Keratinocyte (primary cell): ENCODE measurements around the gene WDR27. TPM values are rescaled to one million over a fixed set of nuclear protein-coding genes. Genes with fewer than 3 reads are reported as not detected.

Experiments
- DNase-seq: peaks from one replicate; pipeline ENCODE4 v3.0.0-alpha.2; 2011; ENCODE audit warnings: low read depth, missing footprints, low spot score
- FAIRE-seq: peaks from 2 replicates; lab custom pipeline; 2011; peaks lifted over from hg19 to GRCh38; lab: Jason Lieb, UNC
- H2AFZ ChIP-seq: 2 replicates; pipeline ENCODE4 v1.6.0; 2012; ENCODE audit warnings: low read length, control low read depth, inconsistent platforms; ENCODE audit not compliant: control insufficient read depth
- H3K27ac ChIP-seq: 2 replicates; pipeline ENCODE4 v1.5.1; 2011; ENCODE audit warnings: low read length; ENCODE audit not compliant: control insufficient read depth, insufficient read depth
- H3K27me3 ChIP-seq: 3 replicates; pipeline ENCODE4 v1.6.0; 2011; ENCODE audit warnings: low read length; ENCODE audit not compliant: control insufficient read depth, insufficient read depth; ENCODE audit errors: extremely low read depth
- H3K36me3 ChIP-seq, 2 experiments: 2 replicates in 1 of 2; 3 replicates in 1 of 2; pipeline ENCODE4 v1.5.1; 2011; ENCODE audit warnings: low read length in 2 of 2, mild to moderate bottlenecking in 1 of 2; ENCODE audit not compliant: control insufficient read depth in 2 of 2, insufficient read depth in 2 of 2; ENCODE audit errors: extremely low read depth in 1 of 2
- H3K4me1 ChIP-seq: 3 replicates; pipeline ENCODE4 v1.5.1; 2011; ENCODE audit warnings: low read length; ENCODE audit not compliant: control insufficient read depth, insufficient read depth; ENCODE audit errors: extremely low read depth
- H3K4me2 ChIP-seq: 3 replicates; pipeline ENCODE4 v1.6.0; 2011; ENCODE audit warnings: low read depth, low read length; ENCODE audit not compliant: control insufficient read depth, insufficient read depth; ENCODE audit errors: extremely low read depth
- H3K4me3 ChIP-seq, 3 experiments: fragments of 200-600 bp in 1 of 3; sonication (generic) in 1 of 3; 2 replicates in 2 of 3; 3 replicates in 1 of 3; pipeline ENCODE4 v1.5.1; 2011 to 2016; ENCODE audit warnings: low read length in 3 of 3, mild to moderate bottlenecking in 3 of 3, control low read depth in 2 of 3, inconsistent platforms in 1 of 3, low read depth in 1 of 3, mixed read lengths in 1 of 3, mixed run types in 1 of 3, moderate library complexity in 1 of 3; ENCODE audit not compliant: control insufficient read depth in 2 of 3, insufficient read depth in 2 of 3; ENCODE audit errors: extremely low read depth in 1 of 3
- H3K79me2 ChIP-seq: 2 replicates; pipeline ENCODE4 v1.6.0; 2012; ENCODE audit warnings: low read length; ENCODE audit not compliant: control insufficient read depth, insufficient read depth
- H3K9ac ChIP-seq: 3 replicates; pipeline ENCODE4 v1.6.0; 2011; ENCODE audit warnings: low read length; ENCODE audit not compliant: control insufficient read depth, insufficient read depth; ENCODE audit errors: extremely low read depth
- H3K9me1 ChIP-seq: 3 replicates; pipeline ENCODE4 v1.6.0; 2011; ENCODE audit warnings: low read length; ENCODE audit not compliant: control insufficient read depth, insufficient read depth; ENCODE audit errors: extremely low read depth
- H3K9me3 ChIP-seq: 2 replicates; pipeline ENCODE4 v1.5.1; 2012; ENCODE audit warnings: low read depth, low read length; ENCODE audit not compliant: control insufficient read depth
- H4K20me1 ChIP-seq: 3 replicates; pipeline ENCODE4 v1.6.0; 2011; ENCODE audit warnings: low read length; ENCODE audit not compliant: control insufficient read depth, insufficient read depth; ENCODE audit errors: extremely low read depth
- CTCF ChIP-seq, 3 experiments: IDR thresholded peaks in 1 of 3; conservative IDR thresholded peaks in 1 of 3; optimal IDR thresholded peaks in 1 of 3; 2 replicates in 2 of 3; 3 replicates in 1 of 3; pipeline versions ENCODE3 to v1.5.1; 2011; ENCODE audit warnings: low read length in 3 of 3, mild to moderate bottlenecking in 3 of 3, moderate library complexity in 2 of 3, control low read depth in 1 of 3, inconsistent platforms in 1 of 3; ENCODE audit not compliant: insufficient read depth in 2 of 3; ENCODE audit errors: extremely low read depth in 1 of 3
- EZH2 ChIP-seq: IDR thresholded peaks from one replicate; pipeline ENCODE4 v1.6.1; 2012; ENCODE audit warnings: inconsistent platforms, mild to moderate bottlenecking, low read length, moderate library complexity
- dilution Hi-C: fragments of 300-500 bp; cut with MboI; formaldehyde crosslinking; loops from one replicate; pipeline ENCODE4 v1.7.0; 2020; ENCODE audit warnings: low sequenced_read_pairs; ENCODE audit not compliant: extremely low pct_ligation_motif_present
- polyA plus RNA-seq, 5 experiments: library from polyadenylated mRNA; depleted of rRNA in 3 of 5; stranded (reverse) in 3 of 5; stranded (forward) in 1 of 5; unstranded in 1 of 5; fragments of >200 nt; gene quantifications; 1 replicate in 1 of 5; 2 replicates in 3 of 5; 3 replicates in 1 of 5; pipeline versions ENCODE4 v1.2.1 to v1.2.3, GENCODE V29; 2011 to 2012; ENCODE audit warnings: missing spikeins in 2 of 5, low read depth in 1 of 5, low replicate concordance in 1 of 5

WDR27 gene
- polyA plus RNA-seq, 1 donor (not counting 4 experiments of a cell fraction or from before 2014, with no cell fraction given), result 17.8 TPM

- H3K9me3 ChIP-seq, result no peaks in the 10 kb centered on the region
- peaks cover 6% of the 10 kb centered on the region for H3K79me2 ChIP-seq
- H3K27me3 ChIP-seq, result no peaks in the 10 kb centered on the region
- no peaks in the 10 kb centered on the region for H3K36me3 ChIP-seq
- no peaks in the 10 kb centered on the region for H3K9me1 ChIP-seq
- no peak overlapping the region for H3K9ac ChIP-seq
- H3K4me1 ChIP-seq, result peaks cover 6% of the 10 kb centered on the region
- dilution Hi-C loops, result no loop called here
- no peaks in the 10 kb centered on the region for H4K20me1 ChIP-seq
- FAIRE-seq (no peak), DNase-seq (no peak)
- no peak overlapping the region for H3K4me2 ChIP-seq
- TF ChIP-seq EZH2 (no peak), CTCF (optimal IDR thresholded peaks at IDR 0.05 in 1 of 3, IDR thresholded peaks at IDR 0.05 in 1 of 3, conservative IDR thresholded peaks at IDR 0.05 in 1 of 3; ENCODE audit: extremely low read depth in 1 of 3, insufficient read depth in 2 of 3, low read length in 3 of 3) (no peak)
- H3K27ac ChIP-seq, result no peak overlapping the region
- no peak overlapping the region for H3K4me3 ChIP-seq
- no peak overlapping the region for H2AFZ ChIP-seq
Measured at GRCh38 chr6:169745405-169745804, 43.6 kb upstream of the WDR27 start.

- H3K27me3 ChIP-seq, result no peaks in the 10 kb centered on the region
- dilution Hi-C loops, result no loop called here
- H3K36me3 ChIP-seq, result no peaks in the 10 kb centered on the region
- H4K20me1 ChIP-seq, result no peaks in the 10 kb centered on the region
- FAIRE-seq (no peak), DNase-seq (no peak)
- H3K27ac ChIP-seq, result no peak overlapping the region
- H3K4me3 ChIP-seq, result no peak overlapping the region
- H3K4me1 ChIP-seq, result no peaks in the 10 kb centered on the region
- no peak overlapping the region for H3K4me2 ChIP-seq
- TF ChIP-seq EZH2 (no peak), CTCF (optimal IDR thresholded peaks at IDR 0.05 in 1 of 3, IDR thresholded peaks at IDR 0.05 in 1 of 3, conservative IDR thresholded peaks at IDR 0.05 in 1 of 3; ENCODE audit: extremely low read depth in 1 of 3, insufficient read depth in 2 of 3, low read length in 3 of 3) (no peak)
- H3K9me1 ChIP-seq, result no peaks in the 10 kb centered on the region
- H3K9ac ChIP-seq, result no peak overlapping the region
- no peaks in the 10 kb centered on the region for H3K9me3 ChIP-seq
- H3K79me2 ChIP-seq, result no peaks in the 10 kb centered on the region
- H2AFZ ChIP-seq, result no peak overlapping the region
Measured at GRCh38 chr6:169741344-169741743, 39.5 kb upstream of the WDR27 start.
